WI38 (cell line): ENCODE results near the gene CR1.
"Not testable (repeated sequence)": the region's sequence is repeated elsewhere in the genome, so short reads cannot be mapped to it uniquely, and the experiment has no call there.

ENCODE experiments used
- H3K4me3 ChIP-seq: 2 replicates; pipeline ENCODE4 v1.5.1; 2011; ENCODE audit warnings: low read depth, mild to moderate bottlenecking, control low read depth, low read length
- CTCF ChIP-seq: IDR thresholded peaks from 2 replicates; pipeline ENCODE4 v1.5.1; 2012; ENCODE audit warnings: low read depth, mild to moderate bottlenecking, control low read depth, low read length

CR1 gene

DNA sequence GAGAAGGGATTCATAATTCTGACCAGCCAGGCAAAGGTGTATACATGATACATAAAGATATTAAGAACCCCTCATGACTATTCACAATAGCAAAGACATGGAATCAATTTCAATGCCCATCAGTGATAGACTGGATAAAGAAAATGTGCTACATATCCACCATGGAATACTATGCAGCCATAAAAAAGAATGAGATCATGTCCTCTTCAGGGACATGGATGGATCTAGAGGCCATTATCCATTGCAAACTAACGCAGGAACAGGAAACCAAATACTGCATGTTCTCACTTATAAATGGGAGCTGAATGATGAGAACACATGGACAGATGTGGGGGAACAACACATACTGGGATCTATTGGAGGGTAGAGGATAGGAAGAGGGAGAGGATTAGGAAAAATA is 170.4 kb downstream of the CR1 start:
- TF ChIP-seq CTCF = no peak
- no peak overlapping the region for H3K4me3 ChIP-seq

DNA sequence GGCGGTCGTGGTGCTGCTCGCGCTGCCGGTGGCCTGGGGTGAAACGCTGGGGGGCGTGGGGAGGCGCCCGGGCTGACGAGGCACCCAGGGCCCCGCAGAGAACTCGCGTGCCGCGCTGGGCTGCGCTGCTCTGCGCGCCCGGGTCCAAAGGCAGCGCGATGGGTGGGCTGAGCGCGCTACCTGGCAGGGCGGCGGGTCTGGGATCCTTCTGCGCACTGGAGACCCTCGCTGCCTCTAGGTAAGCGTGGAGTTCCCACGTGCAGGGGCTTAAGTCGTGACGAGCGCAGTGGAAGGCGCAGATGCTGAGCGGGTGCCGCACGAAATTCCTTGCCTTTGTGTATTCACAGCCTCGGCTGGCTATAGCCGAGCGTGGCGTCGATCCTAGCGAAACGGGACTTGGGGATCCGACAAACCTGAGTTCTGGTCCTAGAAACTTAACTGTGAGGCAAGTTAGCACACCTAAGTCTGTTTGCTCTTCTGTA is 173.6 kb downstream of the CR1 start:
- no peak overlapping the region for H3K4me3 ChIP-seq
- TF ChIP-seq CTCF = no peak

DNA sequence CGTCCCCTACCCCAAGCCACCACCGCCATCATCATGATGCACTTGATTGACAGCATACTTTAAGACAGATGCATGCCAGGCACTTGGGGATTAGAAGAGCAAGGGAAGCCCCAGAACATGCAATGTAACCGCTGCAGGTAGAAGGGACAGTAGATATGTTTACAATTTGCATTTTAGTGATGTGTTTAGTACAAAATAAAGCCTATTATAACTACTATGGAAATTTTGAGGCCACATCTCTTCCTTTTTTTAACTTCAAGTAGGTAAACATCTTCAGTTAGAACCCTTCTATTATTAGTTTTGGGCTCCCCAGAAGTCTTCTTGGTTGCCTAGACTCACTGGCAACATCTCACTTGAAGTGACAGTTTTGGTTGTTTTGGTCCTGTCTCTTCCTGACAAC is 174.2 kb downstream of the CR1 start:
- TF ChIP-seq CTCF = no peak
- H3K4me3 ChIP-seq = no peak overlapping the region

GRCh38 chr1:207670997-207671396 is 175.0 kb downstream of the CR1 start:
- H3K4me3 ChIP-seq = no peak overlapping the region
- no peak for TF ChIP-seq CTCF

DNA sequence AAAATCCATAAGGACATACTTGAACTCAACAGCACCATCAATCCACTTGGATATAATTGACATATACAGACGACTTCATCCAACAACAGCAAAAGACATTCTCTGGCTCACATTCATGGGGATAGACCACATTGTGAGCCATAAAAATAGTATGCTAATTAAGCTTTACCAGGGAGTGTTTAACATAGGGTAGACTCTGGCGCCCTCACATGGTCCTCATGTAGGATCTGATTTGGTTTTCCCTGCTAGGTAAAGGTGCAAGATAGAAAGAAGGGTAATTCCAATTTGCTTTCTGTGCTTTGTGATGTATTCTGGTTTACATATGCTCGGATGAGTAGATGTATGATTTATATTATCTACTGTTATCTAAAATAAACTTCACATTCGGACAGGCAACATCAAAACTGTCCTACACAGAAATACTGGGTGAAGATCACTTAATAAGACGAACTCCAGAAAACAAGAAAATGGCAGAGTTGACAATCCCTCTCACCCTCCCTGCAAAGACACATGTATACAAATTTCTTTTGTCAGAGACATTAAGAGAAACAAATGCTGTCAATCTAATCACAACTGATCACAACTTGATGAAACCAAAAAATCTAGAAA is 176.7 kb downstream of the CR1 start:
- no peak for TF ChIP-seq CTCF
- H3K4me3 ChIP-seq = no peak overlapping the region

DNA sequence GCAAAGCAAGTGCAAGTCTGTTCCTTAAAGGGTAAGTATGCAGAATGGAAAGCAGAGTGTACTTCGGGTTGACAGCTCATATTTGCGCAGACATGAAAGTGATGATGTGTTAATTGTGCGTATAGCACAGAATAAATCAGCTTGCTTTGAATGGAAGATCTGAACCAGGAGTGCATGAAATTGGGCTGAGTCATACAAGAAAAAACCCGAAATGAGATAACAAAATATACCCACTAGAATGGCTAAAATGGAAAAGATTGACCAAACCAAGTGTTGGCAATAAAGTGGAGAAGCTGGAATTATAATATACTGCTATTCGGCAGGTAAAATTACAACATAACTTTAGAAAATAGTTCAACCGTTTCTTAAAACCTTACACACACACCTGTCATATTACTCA is 177.4 kb downstream of the CR1 start:
- TF ChIP-seq CTCF = no peak
- no peak overlapping the region for H3K4me3 ChIP-seq

DNA sequence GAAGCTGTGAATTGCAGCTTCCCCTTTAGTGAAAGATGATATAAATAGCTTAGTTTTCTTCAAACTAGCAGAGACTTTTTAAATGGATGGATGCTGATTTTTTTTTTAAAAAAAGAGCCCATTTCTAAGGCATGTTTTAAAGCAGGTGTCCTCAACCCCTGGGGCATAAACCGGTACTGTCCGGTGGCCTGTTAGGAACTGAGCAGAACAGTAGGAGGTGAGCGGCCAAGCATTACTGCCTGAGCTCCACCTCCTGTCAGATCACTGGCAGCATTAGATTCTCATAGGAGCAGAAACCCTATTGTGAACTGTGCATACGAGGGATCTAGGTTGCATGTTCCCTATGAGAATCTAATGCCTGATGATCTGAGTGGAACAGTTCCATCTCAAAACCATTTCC is 180.2 kb downstream of the CR1 start:
- H3K4me3 ChIP-seq = no peak overlapping the region
- no peak for TF ChIP-seq CTCF

GRCh38 chr1:207680590-207681388 is 184.8 kb downstream of the CR1 start:
- H3K4me3 ChIP-seq = not testable (repeated sequence)

- not testable (repeated sequence) for H3K4me3 ChIP-seq
Observed at GRCh38 chr1:207682872-207683434, 187.0 kb downstream of the CR1 start.

DNA sequence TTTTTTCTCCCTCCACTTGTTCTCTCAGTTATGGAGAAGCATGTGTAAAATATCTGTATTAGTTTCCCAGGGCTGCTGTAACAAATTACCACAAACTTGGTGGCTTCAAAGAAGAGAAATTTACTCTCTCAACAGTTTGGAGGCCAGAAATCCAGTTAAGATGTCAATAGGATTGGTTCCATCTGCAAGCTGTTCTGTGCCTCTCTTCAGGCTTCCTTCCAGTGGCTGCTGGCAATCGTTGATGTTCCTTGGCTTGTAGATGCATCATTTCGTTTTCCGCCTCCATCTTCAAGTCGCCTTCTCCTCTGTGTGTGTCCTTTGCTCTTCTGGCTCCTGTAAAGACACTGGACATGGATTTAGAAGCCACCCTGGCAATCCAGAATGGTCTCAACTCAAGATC is 194.6 kb downstream of the CR1 start:
- H3K4me3 ChIP-seq = not testable (repeated sequence)
